Activated naive CD8-positive, alpha-beta T cell treated with anti-CD3 and anti-CD28 coated beads, Interleukin-2, amount 50 U/mL, for 16 hours (primary cell): Measurements from ENCODE around the gene NFE2L1.
"Not testable (repeated sequence)": the region's sequence is repeated elsewhere in the genome, so short reads cannot be mapped to it uniquely, and the experiment has no call there.

Experiments used
- DNase-seq: peaks from one replicate; pipeline ENCODE4 v3.0.0-alpha.2; 2020; ENCODE audit warnings: low read depth, low spot score

Gene NFE2L1

GRCh38 chr17:48048384-48049126, 396 bp downstream of the NFE2L1 start:
- DNase-seq, result no peak

DNA sequence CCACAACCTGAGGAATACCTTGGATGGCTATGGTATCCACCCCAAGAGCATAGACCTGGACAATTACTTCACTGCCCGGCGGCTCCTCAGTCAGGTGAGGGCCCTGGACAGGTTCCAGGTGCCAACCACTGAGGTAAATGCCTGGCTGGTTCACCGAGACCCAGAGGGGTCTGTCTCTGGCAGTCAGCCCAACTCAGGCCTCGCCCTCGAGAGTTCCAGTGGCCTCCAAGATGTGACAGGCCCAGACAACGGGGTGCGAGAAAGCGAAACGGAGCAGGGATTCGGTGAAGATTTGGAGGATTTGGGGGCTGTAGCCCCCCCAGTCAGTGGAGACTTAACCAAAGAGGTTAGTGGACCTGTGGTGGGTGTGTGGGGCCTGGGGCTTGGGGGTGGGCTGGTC, 3.1 kb downstream of the NFE2L1 start:
- no peak for DNase-seq

DNA sequence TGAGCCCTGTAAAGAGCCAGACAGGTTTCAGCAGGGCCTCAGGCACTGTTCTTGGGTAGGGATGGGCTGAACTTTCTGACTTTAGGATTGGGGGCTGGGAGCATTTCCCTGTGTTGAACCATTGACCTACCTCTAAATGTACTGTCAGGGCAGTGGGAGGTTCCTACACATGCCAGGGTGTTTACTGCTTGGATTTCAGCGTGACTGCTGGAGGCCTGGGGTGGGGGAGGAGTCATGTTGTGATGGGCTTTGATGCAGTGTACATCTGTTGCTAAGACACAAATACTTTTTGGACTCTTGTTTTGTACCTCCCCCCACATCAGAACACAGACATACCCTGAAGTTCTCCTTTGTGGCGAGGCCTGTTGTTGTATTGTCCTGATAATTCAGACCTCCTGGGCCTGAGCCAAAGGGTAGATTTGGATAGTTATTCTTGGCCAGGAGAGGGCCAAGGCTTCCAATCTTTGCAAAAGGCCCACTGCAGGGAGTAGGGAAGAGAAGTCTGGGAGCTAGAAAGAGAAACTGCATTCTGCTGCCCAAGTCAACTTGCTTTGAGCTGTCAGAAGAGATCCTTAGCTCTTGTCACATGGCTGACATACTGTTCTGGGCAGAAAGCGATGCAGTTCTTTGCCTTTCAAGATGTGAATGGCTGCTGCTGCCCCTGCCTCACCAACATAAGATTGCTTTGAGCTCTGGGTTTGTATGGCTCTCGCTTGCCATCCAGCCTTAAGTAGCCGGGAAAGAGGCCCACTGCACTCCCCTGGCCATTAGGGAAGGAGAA, 3.7 kb downstream of the NFE2L1 start:
- DNase-seq, result no peak

DNA sequence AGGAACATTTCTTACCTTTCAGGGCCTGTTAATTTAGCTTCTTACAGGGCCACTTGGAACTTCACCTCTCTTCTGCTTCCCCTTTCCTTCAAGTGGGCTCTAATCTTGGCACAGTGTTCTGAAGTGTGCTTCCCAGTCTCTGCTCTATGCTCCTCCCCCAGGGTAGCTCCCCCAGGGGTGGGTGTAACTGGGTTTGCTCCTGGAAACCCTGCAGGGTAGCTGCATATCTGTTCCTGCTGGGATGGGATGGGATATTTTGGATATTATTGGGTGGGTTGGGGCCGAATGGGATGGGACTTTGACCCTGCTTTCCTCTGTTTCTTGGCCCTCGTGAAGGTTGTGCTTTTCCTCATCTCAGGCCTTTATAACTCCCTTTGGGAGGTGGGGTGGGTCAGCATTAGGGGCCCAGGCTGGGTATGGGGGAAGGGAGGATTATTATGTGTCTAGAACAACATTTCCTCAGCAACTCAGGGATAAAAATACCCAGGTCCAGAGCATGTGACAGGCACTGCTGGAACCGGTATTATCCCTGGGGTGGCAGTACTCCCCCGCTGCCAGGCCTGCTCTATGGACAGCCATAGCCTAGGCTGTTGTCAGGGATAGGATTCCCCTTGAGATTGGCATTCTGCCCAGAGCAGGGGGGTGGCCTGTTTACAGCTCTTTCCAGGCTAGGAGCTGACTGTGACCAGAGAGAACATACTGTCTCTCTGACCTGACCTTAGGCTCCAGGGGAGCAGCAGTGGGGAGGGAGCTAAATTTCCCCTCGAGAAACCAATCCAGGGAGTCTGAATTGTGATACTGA, 5.0 kb downstream of the NFE2L1 start:
- DNase-seq, result no peak

DNA sequence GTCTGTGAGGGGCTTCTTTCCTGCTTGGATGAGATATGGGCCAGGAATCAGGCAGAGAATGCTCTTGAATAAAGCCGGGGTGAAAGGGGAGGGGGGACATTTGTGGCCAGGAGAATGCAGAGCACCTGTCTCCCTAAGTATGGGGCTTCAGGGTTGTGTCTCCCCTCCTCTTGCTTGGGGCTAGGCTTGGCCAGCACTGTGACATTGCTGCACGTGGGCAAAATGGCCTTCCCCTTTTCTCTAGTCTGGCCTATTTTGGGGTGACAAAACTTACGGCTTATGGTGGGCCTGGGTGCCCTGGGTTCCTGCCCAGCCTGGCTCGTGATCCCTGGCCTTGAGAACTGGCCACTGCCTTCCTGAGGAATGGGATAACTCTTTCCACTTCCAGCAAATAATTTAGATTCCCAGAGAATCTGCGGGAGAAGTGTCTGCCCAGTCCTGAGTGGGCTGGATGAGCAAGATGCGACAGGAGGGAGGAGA, 5.6 kb downstream of the NFE2L1 start:
- DNase-seq, result no peak

DNA sequence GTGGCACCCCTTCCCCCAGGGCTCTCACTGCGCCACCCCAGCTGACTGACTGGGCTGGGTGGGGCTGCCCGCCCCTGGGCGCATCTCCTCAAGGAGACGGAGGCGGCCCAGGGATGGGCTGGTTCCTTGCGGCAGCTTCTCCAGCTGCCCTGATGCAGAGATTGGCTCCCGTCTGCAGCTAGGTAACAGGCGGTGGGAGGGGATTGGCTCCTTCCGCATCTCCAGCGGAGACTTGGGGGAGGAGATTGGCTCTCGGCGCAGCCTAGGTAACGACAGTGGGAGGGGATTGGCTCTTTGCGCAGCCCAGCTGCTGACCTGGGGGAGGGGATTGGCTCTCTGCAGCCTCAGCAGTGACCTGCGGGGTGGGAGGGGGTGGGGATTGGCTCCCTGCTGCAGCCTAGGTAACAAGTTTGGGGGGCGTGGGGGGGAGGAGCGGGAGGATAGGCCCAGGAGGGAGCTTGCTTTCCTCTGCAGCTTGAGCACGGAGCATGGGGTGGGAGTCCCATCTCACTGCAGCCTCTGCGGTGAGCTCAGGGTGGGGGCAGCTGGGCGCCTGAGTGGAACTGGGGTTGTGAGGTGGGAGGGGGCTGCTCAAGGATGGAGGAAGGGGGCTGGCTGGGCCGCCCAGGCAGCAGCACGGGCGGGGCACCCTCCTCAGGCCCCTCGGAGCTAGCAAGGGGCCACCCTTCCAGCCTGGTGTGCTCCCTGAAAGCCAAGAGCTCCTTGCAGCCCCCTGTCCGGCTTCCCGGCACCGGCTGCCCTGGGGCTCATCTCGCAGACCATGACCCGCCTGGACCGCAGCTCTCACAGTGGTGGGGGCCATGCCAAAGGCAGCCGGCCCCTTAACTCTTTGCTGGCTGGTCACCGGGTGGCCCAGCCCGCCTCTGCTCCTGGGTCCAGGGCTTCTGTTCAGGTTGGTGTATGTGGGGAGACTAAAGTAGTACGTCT, 6.4 kb downstream of the NFE2L1 start:
- DNase-seq, result no peak

GRCh38 chr17:48055531-48056245, 7.5 kb downstream of the NFE2L1 start:
- no peak for DNase-seq

DNA sequence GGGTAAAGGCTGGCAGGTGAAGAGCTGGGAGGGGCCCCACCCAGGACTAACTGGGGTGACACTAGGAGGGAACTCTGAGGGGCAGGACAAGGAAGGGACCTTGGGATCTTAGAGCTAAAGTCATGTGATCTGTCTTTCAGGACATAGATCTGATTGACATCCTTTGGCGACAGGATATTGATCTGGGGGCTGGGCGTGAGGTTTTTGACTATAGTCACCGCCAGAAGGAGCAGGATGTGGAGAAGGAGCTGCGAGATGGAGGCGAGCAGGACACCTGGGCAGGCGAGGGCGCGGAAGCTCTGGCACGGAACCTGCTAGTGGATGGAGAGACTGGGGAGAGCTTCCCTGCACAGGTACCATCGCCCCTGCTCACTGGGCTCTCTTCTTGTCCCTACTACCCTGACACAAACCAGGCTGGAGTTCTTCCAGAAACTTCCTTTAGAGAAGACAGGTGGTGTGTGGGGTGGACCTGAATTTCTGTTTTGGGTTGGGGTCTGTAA, 8.1 kb downstream of the NFE2L1 start:
- no peak for DNase-seq

- DNase-seq, result no peak
Observed at GRCh38 chr17:48056879-48057278, 8.7 kb downstream of the NFE2L1 start.

GRCh38 chr17:48057626-48058025, 9.5 kb downstream of the NFE2L1 start:
- DNase-seq, result no peak

DNA sequence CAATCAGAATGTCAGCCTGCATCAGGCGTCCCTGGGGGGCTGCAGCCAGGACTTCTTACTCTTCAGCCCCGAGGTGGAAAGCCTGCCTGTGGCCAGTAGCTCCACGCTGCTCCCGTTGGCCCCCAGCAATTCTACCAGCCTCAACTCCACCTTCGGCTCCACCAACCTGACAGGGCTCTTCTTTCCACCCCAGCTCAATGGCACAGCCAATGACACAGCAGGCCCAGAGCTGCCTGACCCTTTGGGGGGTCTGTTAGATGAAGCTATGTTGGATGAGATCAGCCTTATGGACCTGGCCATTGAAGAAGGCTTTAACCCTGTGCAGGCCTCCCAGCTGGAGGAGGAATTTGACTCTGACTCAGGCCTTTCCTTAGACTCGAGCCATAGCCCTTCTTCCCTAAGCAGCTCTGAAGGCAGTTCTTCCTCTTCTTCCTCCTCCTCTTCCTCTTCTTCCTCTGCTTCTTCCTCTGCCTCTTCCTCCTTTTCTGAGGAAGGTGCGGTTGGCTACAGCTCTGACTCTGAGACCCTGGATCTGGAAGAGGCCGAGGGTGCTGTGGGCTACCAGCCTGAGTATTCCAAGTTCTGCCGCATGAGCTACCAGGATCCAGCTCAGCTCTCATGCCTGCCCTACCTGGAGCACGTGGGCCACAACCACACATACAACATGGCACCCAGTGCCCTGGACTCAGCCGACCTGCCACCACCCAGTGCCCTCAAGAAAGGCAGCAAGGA, 10.4 kb downstream of the NFE2L1 start:
- DNase-seq, result no peak

DNA sequence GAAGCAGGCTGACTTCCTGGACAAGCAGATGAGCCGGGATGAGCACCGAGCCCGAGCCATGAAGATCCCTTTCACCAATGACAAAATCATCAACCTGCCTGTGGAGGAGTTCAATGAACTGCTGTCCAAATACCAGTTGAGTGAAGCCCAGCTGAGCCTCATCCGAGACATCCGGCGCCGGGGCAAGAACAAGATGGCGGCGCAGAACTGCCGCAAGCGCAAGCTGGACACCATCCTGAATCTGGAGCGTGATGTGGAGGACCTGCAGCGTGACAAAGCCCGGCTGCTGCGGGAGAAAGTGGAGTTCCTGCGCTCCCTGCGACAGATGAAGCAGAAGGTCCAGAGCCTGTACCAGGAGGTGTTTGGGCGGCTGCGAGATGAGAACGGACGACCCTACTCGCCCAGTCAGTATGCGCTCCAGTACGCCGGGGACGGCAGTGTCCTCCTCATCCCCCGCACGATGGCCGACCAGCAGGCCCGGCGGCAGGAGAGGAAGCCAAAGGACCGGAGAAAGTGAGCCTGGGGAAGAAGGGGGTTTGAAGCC, 11.0 kb downstream of the NFE2L1 start:
- DNase-seq, result no peak

DNA sequence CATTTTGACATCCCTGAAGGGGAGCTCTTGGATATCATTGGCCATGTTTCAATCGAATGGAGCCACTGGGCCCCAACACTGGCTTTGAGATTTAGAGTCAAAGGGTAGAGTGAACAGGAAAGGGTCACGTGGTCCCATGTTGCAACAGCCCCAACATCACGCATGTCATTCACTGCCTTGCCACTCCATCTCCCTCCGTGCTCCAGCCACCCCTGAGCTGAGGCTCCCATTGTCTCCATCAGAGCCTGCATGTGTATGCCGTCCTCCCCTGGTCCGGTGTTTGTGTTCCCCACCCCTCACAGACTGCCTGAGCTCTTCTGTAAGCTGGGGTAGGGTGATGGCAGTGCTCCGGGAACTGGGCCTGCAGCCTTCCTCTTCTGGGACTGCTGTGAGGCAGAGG, 12.1 kb downstream of the NFE2L1 start:
- DNase-seq, result no peak

GRCh38 chr17:48062273-48062672, 14.1 kb downstream of the NFE2L1 start:
- no peak for DNase-seq

DNA sequence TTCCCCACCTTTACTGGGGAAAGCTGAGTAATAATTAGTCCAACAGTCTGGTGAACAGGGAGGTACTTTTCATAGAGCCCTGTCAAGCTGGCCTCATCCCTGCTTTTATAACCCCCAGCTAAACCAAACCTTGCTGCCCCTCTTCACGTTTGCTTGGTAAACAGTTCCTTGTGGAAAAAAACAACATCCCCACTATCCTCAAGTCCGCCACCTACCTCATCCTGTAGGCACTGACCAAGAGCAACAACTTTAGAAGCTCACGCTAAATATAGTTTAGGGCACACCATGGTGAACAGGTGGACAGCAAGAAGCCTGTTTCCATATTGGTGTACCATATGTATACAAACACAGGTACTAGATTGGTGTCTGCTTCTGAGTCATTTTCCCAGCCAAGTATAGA, 16.5 kb downstream of the NFE2L1 start:
- DNase-seq, result no peak

DNA sequence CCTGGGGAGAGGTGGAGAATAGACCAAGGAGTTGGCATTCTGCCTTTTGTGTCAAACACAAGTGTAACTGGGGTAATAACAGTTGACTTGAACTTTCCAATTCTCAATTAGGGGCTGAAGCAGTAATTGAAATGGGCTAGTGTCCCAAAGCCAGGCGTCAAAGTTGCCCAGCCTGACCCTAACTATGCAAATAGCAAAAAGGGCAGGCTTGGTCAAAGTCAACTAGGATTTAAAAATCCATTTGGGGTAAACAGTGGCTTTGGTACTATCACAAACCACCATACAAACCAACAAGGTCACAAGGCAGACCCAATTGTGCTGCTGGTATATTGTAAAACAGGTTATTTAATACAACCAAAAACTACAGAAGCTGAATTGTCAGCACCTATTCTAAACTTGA, 18.0 kb downstream of the NFE2L1 start:
- no peak for DNase-seq

GRCh38 chr17:48066656-48067055, 18.5 kb downstream of the NFE2L1 start:
- DNase-seq, result no peak

DNA sequence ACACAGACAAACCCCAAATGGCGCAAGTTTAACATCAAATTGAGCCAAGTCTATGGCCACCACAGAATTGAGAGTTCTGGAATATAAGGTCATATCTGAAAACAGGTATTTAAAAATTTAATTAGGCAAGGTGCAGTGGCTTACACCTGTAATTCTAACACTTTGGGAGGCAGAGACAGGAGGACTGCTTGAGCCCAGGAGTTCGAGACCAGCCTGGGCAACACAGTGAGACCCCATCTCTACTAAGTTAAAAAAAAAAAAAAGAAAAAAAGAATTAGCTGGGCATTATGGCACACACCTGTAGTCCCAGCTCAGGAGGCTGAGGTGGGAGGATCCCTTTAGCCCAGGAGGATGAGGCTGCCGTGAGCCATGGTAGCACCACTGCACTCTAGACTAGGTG, 19.1 kb downstream of the NFE2L1 start:
- no peak for DNase-seq

DNA sequence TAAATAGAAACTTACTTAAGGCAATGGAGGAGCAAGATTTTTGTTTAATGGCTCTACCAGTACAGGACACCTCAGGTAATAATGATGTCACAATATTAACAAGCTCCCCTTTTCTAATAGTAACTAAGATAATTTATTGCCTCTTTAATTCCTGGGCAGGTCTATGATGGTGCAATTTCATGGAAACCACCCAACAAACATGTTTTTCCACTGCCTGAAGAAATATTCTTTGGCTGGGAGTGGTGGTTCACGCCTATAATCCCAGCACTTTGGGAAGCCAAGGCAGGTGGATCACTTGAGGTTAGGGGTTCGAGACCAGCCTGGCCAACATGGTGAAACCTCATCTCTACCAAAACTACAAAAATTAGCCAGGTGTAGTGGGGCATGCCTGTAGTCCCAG, 19.6 kb downstream of the NFE2L1 start:
- not testable (repeated sequence) for DNase-seq
